Upper lobe of left lung (tissue), 4 donors: Measurements from ENCODE around the gene SH3PXD2A.

Experiments
- POLR2A ChIP-seq, 4 donors: fragments of 450-650 bp; IDR thresholded peaks; one replicate each; pipeline ENCODE4 v1.5.1; 2016 to 2017; ENCODE audit warnings: antibody characterized with exemption in 4 of 4, mild to moderate bottlenecking in 2 of 4
- POLR2AphosphoS5 ChIP-seq, 2 donors: sonication (generic); formaldehyde crosslinking; IDR thresholded peaks; one replicate each; pipeline ENCODE4 v1.5.1; 2017; ENCODE audit warnings: antibody characterized with exemption in 2 of 2
- TF ChIP-seq, protein P1 (sequence below), 6 experiments: fragments of 450-650 bp in 4 of 6; fragments of 200-600 bp in 2 of 6; sonication (generic) in 2 of 6; IDR thresholded peaks; one replicate each; pipeline ENCODE4 v1.5.1; 2016 to 2019; ENCODE audit warnings: antibody characterized with exemption in 6 of 6

DNA sequence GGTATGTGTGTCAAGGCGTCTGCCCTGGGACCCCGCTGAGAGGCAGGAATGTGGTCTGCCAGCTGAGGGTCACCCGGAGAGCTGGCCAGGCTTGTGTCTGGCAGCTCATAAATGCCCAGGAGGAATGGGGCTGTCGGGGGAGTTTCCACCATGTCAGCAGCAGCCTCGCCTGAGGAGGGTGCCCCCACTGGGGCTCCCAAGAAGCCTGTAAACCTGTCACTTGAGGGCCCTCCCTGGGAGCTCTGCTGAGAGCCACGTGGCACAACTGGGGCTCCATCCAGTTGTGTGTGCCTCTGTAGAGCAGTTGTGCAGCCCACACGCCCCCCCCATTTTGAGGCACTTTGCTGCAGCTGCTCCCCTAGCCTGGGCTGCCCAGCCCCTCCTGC, 291.3 kb downstream of the SH3PXD2A start:
- TF ChIP-seq, protein P1, sequence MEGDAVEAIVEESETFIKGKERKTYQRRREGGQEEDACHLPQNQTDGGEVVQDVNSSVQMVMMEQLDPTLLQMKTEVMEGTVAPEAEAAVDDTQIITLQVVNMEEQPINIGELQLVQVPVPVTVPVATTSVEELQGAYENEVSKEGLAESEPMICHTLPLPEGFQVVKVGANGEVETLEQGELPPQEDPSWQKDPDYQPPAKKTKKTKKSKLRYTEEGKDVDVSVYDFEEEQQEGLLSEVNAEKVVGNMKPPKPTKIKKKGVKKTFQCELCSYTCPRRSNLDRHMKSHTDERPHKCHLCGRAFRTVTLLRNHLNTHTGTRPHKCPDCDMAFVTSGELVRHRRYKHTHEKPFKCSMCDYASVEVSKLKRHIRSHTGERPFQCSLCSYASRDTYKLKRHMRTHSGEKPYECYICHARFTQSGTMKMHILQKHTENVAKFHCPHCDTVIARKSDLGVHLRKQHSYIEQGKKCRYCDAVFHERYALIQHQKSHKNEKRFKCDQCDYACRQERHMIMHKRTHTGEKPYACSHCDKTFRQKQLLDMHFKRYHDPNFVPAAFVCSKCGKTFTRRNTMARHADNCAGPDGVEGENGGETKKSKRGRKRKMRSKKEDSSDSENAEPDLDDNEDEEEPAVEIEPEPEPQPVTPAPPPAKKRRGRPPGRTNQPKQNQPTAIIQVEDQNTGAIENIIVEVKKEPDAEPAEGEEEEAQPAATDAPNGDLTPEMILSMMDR (IDR thresholded peaks at IDR 0.05): no peak
- TF ChIP-seq POLR2AphosphoS5 (IDR thresholded peaks at IDR 0.05): no peak
- TF ChIP-seq POLR2A (IDR thresholded peaks at IDR 0.05): no peak
